Measurements from ENCODE around the gene GNAI2.

GRCh38 chr3:50246517-50246954 lies 10.5 kb downstream of the GNAI2 start:
- TF ChIP-seq HDGF (IDR thresholded peaks at IDR 0.05; ENCODE audit: borderline replicate concordance) (no peak), FOXA1 (IDR thresholded peaks at IDR 0.05) (no peak), SP1 (IDR thresholded peaks at IDR 0.05) (no peak)
